K562 (cell line): Measurements from ENCODE around the gene SLC6A6.

Experiments used
- CEBPB ChIP-seq: fragments of 450-650 bp; IDR thresholded peaks from 2 replicates; pipeline ENCODE4 v1.6.1; 2016; ENCODE audit warnings: missing genetic modification characterization, missing compliant biosample characterization
- CTCF ChIP-seq, 3 experiments: IDR thresholded peaks in 2 of 3; conservative IDR thresholded peaks in 1 of 3; 2 replicates each; pipeline ENCODE4 v1.5.1; 2011 to 2012; ENCODE audit warnings: low read length in 3 of 3, mild to moderate bottlenecking in 3 of 3, control low read depth in 2 of 3, improper control_type of control experiment in 1 of 3, inconsistent platforms in 1 of 3, low read depth in 1 of 3, mixed read lengths in 1 of 3, moderate library complexity in 1 of 3; ENCODE audit not compliant: insufficient read depth in 2 of 3
- ESRRB ChIP-seq: fragments of 250-450 bp; sonication (Bioruptor Pico); IDR thresholded peaks from 2 replicates; pipeline ENCODE4 v1.5.0; 2020; ENCODE audit warnings: mild to moderate bottlenecking, moderate library complexity, borderline replicate concordance
- MAX ChIP-seq: sonication (generic); formaldehyde crosslinking; IDR thresholded peaks from 2 replicates; pipeline ENCODE4 v1.9.0; 2022; ENCODE audit warnings: mild to moderate bottlenecking, missing genetic modification reagents
- RFX5 ChIP-seq: IDR thresholded peaks from 2 replicates; pipeline ENCODE4 v1.6.1; 2011; ENCODE audit warnings: low read depth, mild to moderate bottlenecking, improper control_type of control experiment, low read length
- SMAD4 ChIP-seq: fragments of 250-450 bp; sonication (Bioruptor Pico); conservative IDR thresholded peaks from 2 replicates; pipeline ENCODE4 v1.8.0; 2021; ENCODE audit warnings: inconsistent platforms, mild to moderate bottlenecking, moderate library complexity
- SMARCA5 ChIP-seq: fragments of 450-650 bp; IDR thresholded peaks from 2 replicates; pipeline ENCODE4 v1.6.1; 2016
- SMC3 ChIP-seq: conservative IDR thresholded peaks from 2 replicates; pipeline ENCODE4 v1.6.1; 2011; ENCODE audit warnings: low read depth, low read length, improper control_type of control experiment; ENCODE audit not compliant: insufficient read depth
- SRSF9 ChIP-seq: fragments of 200-400 bp; formaldehyde crosslinking; IDR thresholded peaks from 2 replicates; pipeline ENCODE4 v1.6.1; 2017; ENCODE audit warnings: low read depth, low read length, borderline replicate concordance
- THAP7 ChIP-seq: fragments of 250-450 bp; sonication (Bioruptor Pico); IDR thresholded peaks from 2 replicates; pipeline ENCODE4 v1.5.0; 2021
- ZBTB33 ChIP-seq: sonication (generic); formaldehyde crosslinking; IDR thresholded peaks from 2 replicates; pipeline ENCODE4 v1.8.1; 2023; ENCODE audit warnings: mild to moderate bottlenecking, missing genetic modification reagents
- ZNF12 ChIP-seq: sonication (generic); formaldehyde crosslinking; IDR thresholded peaks from 2 replicates; pipeline ENCODE4 v1.4.0; 2020; ENCODE audit warnings: mild to moderate bottlenecking, missing genetic modification reagents

- TF ChIP-seq RFX5 (no peak), CTCF (IDR thresholded peaks at IDR 0.05 in 2 of 3, conservative IDR thresholded peaks at IDR 0.05 in 1 of 3; ENCODE audit: insufficient read depth in 2 of 3, low read depth in 1 of 3, low read length in 3 of 3) (no peak), CEBPB (tag) (no peak), SMAD4 (CRISPR knock-in tag) (no peak), MAX (CRISPR knock-in tag) (no peak; the same call in 1 of the 2 replicates), ESRRB (no peak), ZBTB33 (CRISPR knock-in tag) (no peak), SMARCA5 (no peak), SRSF9 (no peak), SMC3 (no peak), ZNF12 (CRISPR knock-in tag) (no peak), THAP7 (CRISPR knock-in tag) (no peak)
These were observed 36.5 kb downstream of the SLC6A6 start for GRCh38 chr3:14438929-14439328.
